ENCODE measurements around the gene MBD6.

MBD6 gene

GRCh38 chr12:57529831-57530230 is 7.2 kb downstream of the MBD6 start:
- DNase-seq (ENCODE audit: low read depth) = no peak

GRCh38 chr12:57530396-57531142 is 7.9 kb downstream of the MBD6 start:
- no peak for DNase-seq (ENCODE audit: low read depth)

GRCh38 chr12:57531836-57532235 is 9.2 kb downstream of the MBD6 start:
- DNase-seq (ENCODE audit: low read depth) = no peak

GRCh38 chr12:57533108-57533507 is 10.5 kb downstream of the MBD6 start:
- no peak for DNase-seq (ENCODE audit: low read depth)

GRCh38 chr12:57534250-57534649 is 11.6 kb downstream of the MBD6 start:
- DNase-seq (ENCODE audit: low read depth) = no peak

- no peak for DNase-seq (ENCODE audit: low read depth)
These were observed 12.4 kb downstream of the MBD6 start for GRCh38 chr12:57534991-57535543.

GRCh38 chr12:57535764-57536596 is 13.4 kb downstream of the MBD6 start:
- DNase-seq (ENCODE audit: low read depth) = no peak

GRCh38 chr12:57536597-57536942 is 13.9 kb downstream of the MBD6 start:
- DNase-seq (ENCODE audit: low read depth) = no peak

- DNase-seq (ENCODE audit: low read depth) = no peak
These were observed 16.6 kb downstream of the MBD6 start for GRCh38 chr12:57539134-57539768.

- peak; percentile 57 for DNase-seq (ENCODE audit: low read depth)
These were observed 18.4 kb downstream of the MBD6 start for GRCh38 chr12:57541001-57541400.

- DNase-seq (ENCODE audit: low read depth) = no peak
These were observed 19.1 kb downstream of the MBD6 start for GRCh38 chr12:57541717-57542116.

GRCh38 chr12:57543581-57543980 is 21.0 kb downstream of the MBD6 start:
- DNase-seq (ENCODE audit: low read depth) = peak; percentile 58

- DNase-seq (ENCODE audit: low read depth) = no peak
These were observed 23.3 kb downstream of the MBD6 start for GRCh38 chr12:57545809-57546437.

- DNase-seq (ENCODE audit: low read depth) = peak; percentile 99
These were observed 24.0 kb downstream of the MBD6 start, which contains the start of gene DCTN2 for GRCh38 chr12:57546438-57547287. Gene DCTN2 (minus strand): TSS chr12:57547192. CDS start chr12:57547063, 129 bp downstream.

GRCh38 chr12:57547288-57548012 is 24.8 kb downstream of the MBD6 start:
- no peak for DNase-seq (ENCODE audit: low read depth)

GRCh38 chr12:57548013-57548315 is 25.3 kb downstream of the MBD6 start:
- no peak for DNase-seq (ENCODE audit: low read depth)

GRCh38 chr12:57548488-57548887 is 25.9 kb downstream of the MBD6 start:
- no peak for DNase-seq (ENCODE audit: low read depth)

GRCh38 chr12:57549203-57549908 is 26.7 kb downstream of the MBD6 start:
- no peak for DNase-seq (ENCODE audit: low read depth)

GRCh38 chr12:57549909-57550640 is 27.5 kb downstream of the MBD6 start, which contains the start of gene KIF5A:
Gene KIF5A (plus strand): TSS chr12:57550044. CDS start chr12:57550272, 228 bp downstream.
- DNase-seq (ENCODE audit: low read depth) = peak; percentile 39

Data from EH (cell line).